Measurements from ENCODE around the gene PGLYRP1. TPM values are rescaled to one million over a fixed set of nuclear protein-coding genes. Genes with fewer than 3 reads are reported as not detected.

PGLYRP1 gene
- total RNA-seq, 4 donors from 2014 or later = not detected

DNA sequence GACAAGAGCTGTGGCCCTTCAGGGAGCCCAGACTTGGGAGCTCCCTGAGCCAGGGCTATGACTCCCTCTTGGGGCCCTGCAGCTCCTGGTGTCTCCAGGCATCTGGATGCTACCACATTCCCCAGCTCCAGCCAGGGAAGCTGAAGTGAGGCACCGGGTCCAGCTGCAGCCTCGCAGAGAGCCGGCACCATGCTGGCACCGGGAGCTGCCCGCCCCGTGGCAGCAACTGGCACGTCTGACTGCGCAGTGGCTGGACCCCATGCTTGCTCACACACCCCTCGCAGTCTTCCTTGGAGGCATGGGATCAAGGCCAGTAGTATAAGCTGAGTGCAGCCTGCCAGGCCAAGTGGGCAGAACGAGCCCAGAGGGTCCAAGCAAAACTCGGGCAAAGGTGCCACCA, 10.5 kb upstream of the PGLYRP1 start:
- TF ChIP-seq, protein P1, sequence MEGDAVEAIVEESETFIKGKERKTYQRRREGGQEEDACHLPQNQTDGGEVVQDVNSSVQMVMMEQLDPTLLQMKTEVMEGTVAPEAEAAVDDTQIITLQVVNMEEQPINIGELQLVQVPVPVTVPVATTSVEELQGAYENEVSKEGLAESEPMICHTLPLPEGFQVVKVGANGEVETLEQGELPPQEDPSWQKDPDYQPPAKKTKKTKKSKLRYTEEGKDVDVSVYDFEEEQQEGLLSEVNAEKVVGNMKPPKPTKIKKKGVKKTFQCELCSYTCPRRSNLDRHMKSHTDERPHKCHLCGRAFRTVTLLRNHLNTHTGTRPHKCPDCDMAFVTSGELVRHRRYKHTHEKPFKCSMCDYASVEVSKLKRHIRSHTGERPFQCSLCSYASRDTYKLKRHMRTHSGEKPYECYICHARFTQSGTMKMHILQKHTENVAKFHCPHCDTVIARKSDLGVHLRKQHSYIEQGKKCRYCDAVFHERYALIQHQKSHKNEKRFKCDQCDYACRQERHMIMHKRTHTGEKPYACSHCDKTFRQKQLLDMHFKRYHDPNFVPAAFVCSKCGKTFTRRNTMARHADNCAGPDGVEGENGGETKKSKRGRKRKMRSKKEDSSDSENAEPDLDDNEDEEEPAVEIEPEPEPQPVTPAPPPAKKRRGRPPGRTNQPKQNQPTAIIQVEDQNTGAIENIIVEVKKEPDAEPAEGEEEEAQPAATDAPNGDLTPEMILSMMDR (IDR thresholded peaks at IDR 0.05) = no peak
- ATAC-seq (ENCODE audit: low FRiP score) (no peak), DNase-seq (ENCODE audit: low spot score) (no peak)

DNA sequence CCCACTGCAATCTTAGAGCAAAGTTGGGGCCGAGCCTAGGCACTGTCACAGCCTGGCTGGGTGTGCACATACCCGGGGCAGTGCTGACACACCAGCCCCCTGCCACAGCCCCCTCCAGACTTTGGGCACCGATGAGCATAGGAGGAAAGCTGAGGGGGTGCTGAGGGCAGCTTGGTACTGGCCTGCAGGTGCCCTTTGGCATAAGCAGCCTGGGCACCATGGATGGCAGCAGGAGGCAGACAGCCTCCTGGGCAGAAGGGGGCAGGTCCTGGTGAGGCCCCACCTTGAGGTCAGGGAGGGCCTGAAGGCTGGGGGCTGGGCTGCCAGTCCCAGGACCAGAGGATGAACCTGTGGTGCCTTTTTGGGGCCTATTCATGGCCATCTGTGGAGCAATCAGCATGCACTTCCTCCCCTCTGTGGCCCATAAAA, 9.8 kb upstream of the PGLYRP1 start:
- no peak for ATAC-seq (ENCODE audit: low FRiP score)
- no peak for DNase-seq (ENCODE audit: low spot score)
- TF ChIP-seq, protein P1 (IDR thresholded peaks at IDR 0.05) = no peak

DNA sequence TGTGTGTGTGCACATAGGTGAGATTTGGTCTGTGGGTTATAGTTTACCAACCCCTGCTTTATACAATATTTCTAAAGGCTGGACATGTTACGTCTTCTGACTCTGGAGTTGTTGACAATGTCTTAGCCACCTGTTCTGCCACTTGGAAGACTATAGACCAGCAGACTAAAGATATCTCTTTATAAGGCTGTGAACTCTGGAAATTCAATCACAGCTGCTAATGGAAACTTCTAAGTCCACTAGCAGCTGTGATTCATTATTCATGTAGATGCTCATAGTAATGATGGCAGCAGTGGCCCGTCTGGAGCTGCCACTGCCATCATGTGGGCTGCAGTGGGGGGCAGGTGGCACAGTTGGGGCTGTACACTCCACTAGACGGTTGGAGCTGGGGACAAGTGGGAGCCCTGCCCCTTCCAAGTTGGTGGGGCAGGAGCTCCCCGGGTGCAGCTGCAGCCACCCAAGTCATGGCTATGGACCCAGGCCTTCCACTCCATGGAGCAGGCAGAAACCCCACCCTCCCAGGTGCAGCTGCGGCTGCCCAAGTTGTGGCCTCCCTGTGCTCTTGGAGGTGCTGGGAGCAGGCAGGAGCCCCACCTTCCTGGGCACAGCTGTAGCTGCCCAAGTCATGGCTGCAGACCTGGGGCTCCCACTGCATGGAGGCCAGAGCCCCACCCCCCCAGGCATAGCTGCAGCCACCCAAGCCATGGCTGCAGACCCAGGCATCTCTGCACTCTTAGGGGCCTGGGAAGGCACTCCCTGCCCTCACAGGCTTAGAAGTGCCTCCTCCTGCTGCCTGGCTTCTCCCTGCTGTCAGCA, 9.1 kb upstream of the PGLYRP1 start:
- DNase-seq (ENCODE audit: low spot score) (no peak), ATAC-seq (ENCODE audit: low FRiP score) (no peak)
- TF ChIP-seq, protein P1 (IDR thresholded peaks at IDR 0.05) = no peak

DNA sequence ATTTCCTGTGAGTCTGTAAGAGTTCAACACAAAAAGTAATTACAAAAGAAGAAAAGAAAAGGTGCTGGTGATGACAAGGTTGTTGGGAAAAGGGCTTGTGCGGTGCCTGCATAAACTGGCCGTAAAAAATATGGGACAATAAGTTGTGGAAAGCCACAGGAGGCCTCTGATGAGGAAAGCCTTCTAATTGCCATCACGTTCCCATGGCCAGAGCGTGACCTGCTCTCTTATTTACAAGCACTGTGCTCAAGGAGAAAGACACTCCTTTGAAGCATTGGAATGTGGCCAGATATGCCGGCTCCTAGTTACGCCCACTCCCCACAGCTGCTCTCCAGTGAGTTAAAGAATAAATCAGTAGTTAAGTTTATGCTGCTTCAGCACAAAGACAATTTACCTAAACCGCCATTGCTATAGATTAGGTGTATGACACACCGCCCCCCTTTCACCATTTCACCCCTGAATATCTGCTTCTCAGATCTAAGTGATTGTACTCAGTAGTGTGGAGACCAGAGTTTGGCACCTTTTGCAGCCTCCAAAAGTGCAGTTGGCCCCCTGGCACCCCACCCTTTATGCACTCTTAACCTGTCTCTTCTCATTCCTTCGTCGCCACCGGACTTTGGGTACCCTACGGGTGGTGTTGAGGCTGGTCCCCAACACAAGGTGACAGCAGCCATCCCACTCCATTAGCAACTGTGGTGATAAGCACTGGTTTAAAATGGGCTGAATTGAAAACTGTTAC, 8.1 kb upstream of the PGLYRP1 start:
- TF ChIP-seq, protein P1 (IDR thresholded peaks at IDR 0.05) = no peak

DNA sequence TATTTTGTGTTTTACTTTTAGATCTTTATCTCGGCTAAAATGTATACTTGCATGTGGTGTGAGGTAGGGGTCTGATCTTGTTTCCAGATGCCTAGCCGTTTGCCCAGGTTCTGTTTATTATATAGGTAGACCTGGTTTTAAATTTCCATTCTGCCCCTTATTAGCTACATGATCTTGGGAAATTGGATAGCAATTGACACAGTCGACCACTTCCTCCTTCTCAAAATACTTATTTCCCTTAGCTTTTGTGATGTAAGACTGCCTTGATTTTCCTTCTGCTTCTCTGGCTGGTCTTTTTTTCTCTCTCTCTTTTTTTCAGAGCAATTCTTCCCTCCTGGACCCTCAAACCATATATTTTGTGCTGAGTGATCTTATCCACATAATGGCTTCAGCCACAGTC, 3.0 kb upstream of the PGLYRP1 start:
- DNase-seq (ENCODE audit: low spot score) (no peak), ATAC-seq (ENCODE audit: low FRiP score) (no peak)
- TF ChIP-seq, protein P1 (IDR thresholded peaks at IDR 0.05) = no peak

More for the DNA sequence above, 8.1 kb upstream of the PGLYRP1 start:
- DNase-seq (ENCODE audit: low spot score) (no peak), ATAC-seq (ENCODE audit: low FRiP score) (no peak)

DNA sequence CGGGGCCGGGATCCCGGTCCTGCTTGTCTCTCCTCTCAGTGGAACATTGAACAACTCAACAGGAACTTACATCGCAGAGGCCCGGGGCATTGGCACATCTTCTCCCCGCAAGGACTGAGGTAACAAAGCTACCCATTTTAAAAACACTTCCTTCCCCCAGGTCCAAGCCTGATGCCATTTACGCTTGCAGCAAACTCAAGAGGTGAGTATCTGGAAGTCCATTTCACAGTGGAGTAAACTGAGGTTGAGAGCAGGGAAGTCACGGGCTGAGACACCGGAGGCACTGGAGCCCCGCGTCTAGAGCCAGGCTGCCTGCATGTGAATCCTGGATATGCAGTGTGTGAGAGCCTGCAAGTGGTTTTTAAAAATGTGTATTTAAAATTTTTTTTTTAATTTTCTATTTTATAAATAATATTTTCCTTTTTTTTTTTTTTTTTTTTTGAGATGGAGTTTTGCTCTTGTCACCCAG, 492 bp upstream of the PGLYRP1 start:
- DNase-seq (ENCODE audit: low spot score) (no peak), ATAC-seq (ENCODE audit: low FRiP score) (no peak)
- TF ChIP-seq, protein P1 (IDR thresholded peaks at IDR 0.05) = no peak
